HG02763 (cell line): Measurements from ENCODE around the gene HS1BP3.

Source experiments
- ATAC-seq: cut with Tn5 transposase; IDR thresholded peaks from one replicate; pipeline ENCODE4 v1.9.1; 2021; ENCODE audit warnings: mild to moderate bottlenecking, moderate library complexity; ENCODE audit not compliant: unreplicated experiment

HS1BP3 gene

GRCh38 chr2:20604951-20605381 lies 45.9 kb downstream of the HS1BP3 start:
- ATAC-seq, result no peak

- no peak for ATAC-seq
These were observed 46.4 kb downstream of the HS1BP3 start for GRCh38 chr2:20604401-20604911.

- no peak for ATAC-seq
These were observed 47.1 kb downstream of the HS1BP3 start for GRCh38 chr2:20603791-20604190.

- ATAC-seq, result no peak
These were observed 48.1 kb downstream of the HS1BP3 start for GRCh38 chr2:20602803-20603202.

GRCh38 chr2:20600756-20601325 lies 50.1 kb downstream of the HS1BP3 start:
- ATAC-seq, result no peak

GRCh38 chr2:20599861-20600461 lies 50.9 kb downstream of the HS1BP3 start:
- no peak for ATAC-seq

GRCh38 chr2:20599001-20599600 lies 51.8 kb downstream of the HS1BP3 start:
- no peak for ATAC-seq

- no peak for ATAC-seq
These were observed 53.1 kb downstream of the HS1BP3 start for GRCh38 chr2:20597860-20598183.

- no peak for ATAC-seq
These were observed 53.7 kb downstream of the HS1BP3 start for GRCh38 chr2:20596973-20597859.

GRCh38 chr2:20596193-20596972 lies 54.5 kb downstream of the HS1BP3 start:
- ATAC-seq, result no peak

GRCh38 chr2:20595439-20596192 lies 55.3 kb downstream of the HS1BP3 start:
- peak; percentile 90 for ATAC-seq

- no peak for ATAC-seq
These were observed 55.9 kb downstream of the HS1BP3 start for GRCh38 chr2:20594957-20595356.

GRCh38 chr2:20594048-20594750 lies 56.7 kb downstream of the HS1BP3 start:
- ATAC-seq, result no peak

GRCh38 chr2:20593072-20594034 lies 57.5 kb downstream of the HS1BP3 start:
- ATAC-seq, result no peak

- ATAC-seq, result no peak
These were observed 58.5 kb downstream of the HS1BP3 start for GRCh38 chr2:20592106-20593071.

GRCh38 chr2:20590704-20591515 lies 60.0 kb downstream of the HS1BP3 start:
- ATAC-seq, result no peak
